ENCODE results near the gene VHLL. TPM values are rescaled to one million over a fixed set of nuclear protein-coding genes. Genes with fewer than 3 reads are reported as not detected.

Gene VHLL
- total and polyA plus RNA-seq, 7 experiments from 2014 or later: not detected

DNA sequence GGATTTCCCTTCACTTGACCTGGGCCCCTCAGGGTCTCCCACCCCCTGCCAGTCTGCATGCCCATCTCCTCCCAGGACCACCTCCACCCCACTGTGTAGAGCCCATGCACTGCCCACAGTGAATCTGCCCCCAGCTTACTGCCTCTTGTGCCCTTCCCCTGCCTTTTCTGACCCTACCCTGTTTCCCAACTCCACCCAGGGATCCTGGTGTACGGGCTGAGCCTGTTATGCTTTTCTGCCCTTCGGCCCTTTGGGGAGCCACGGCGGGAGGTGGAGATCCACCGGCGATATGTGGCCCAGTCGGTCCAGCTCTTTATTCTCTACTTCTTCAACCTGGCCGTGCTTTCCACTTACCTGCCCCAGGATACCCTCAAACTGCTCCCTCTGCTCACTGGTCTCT lies 13.0 kb downstream of the VHLL start:
- no peak overlapping the region for H3K4me3 ChIP-seq (ENCODE audit: low read length)
- no peak for ATAC-seq
- ChIA-PET CTCF (no interaction called here), POLR2A (no interaction called here)
- H3K4me1 ChIP-seq (ENCODE audit: control insufficient read depth in 2 of 2, insufficient read depth in 2 of 2, low read length in 2 of 2): peaks cover 15 to 17% of the 10 kb centered on the region in 2 donors
- H3K36me3 ChIP-seq (ENCODE audit: control insufficient read depth in 2 of 3, insufficient read depth in 3 of 3, low read length in 3 of 3): peaks cover 0 to 11% (median 0%) of the 10 kb centered on the region in 3 experiments
- peaks cover 15 to 39% (median 30%) of the 10 kb centered on the region in 7 donors for H3K4me1 Mint-ChIP-seq
- peak overlapping the region in 1 of 10 donors; percentile 38 for H3K4me3 Mint-ChIP-seq
- peaks cover 0 to 15% (median 2%) of the 10 kb centered on the region in 5 donors for H3K36me3 Mint-ChIP-seq
- H3K27ac Mint-ChIP-seq: no peak overlapping the region
- no peak for DNase-seq
- H3K27me3 ChIP-seq (ENCODE audit: control insufficient read depth in 2 of 2, insufficient read depth in 2 of 2, low read length in 2 of 2): no peaks in the 10 kb centered on the region
- no peak overlapping the region for H3K27ac ChIP-seq (ENCODE audit: low read depth, low read length)
- peaks cover 0 to 3% (median 0%) of the 10 kb centered on the region in 5 donors for H3K27me3 Mint-ChIP-seq
- intact Hi-C loops (cut with micrococcal nuclease): no loop called here
- no peaks in the 10 kb centered on the region for H3K9me3 Mint-ChIP-seq
- H3K9me3 ChIP-seq (ENCODE audit: control insufficient read depth in 2 of 3, low read length in 3 of 3): no peaks in the 10 kb centered on the region

DNA sequence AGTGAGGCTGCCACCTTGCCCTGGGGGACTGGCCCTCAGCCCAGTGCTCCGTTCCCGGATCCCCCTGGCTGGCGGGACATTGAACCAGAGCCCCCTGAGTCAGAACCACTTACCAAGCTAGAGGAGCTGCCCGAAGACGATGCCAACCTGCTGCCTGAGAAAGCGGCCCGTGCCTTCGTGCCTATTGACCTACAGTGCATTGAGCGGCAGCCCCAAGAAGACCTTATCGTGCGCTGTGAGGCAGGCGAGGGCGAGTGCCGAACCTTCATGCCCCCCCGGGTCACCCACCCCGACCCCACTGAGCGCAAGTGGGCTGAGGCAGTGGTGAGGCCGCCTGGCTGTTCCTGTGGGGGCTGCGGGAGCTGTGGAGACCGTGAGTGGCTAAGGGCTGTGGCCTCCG lies 13.7 kb downstream of the VHLL start:
- POLR2A ChIA-PET: interaction anchor here (0.6 kb wide), 1 partner anchor 12 kb away, joined by 3 read pairs; no protein-coding TSS in a partner anchor
- intact Hi-C loops (cut with micrococcal nuclease): no loop called here
- peaks cover 15 to 22% of the 10 kb centered on the region in 2 donors for H3K4me1 ChIP-seq (ENCODE audit: control insufficient read depth in 2 of 2, insufficient read depth in 2 of 2, low read length in 2 of 2)
- no peak overlapping the region for H3K27ac ChIP-seq (ENCODE audit: low read depth, low read length)
- no peaks in the 10 kb centered on the region for H3K9me3 Mint-ChIP-seq
- CTCF ChIA-PET: no interaction called here
- H3K4me3 ChIP-seq (ENCODE audit: low read length): no peak overlapping the region
- DNase-seq (no peak), ATAC-seq (no peak)
- H3K36me3 ChIP-seq (ENCODE audit: control insufficient read depth in 2 of 3, insufficient read depth in 3 of 3, low read length in 3 of 3): peaks cover 0 to 11% (median 0%) of the 10 kb centered on the region in 3 experiments
- peaks cover 0 to 15% (median 2%) of the 10 kb centered on the region in 5 donors for H3K36me3 Mint-ChIP-seq
- H3K27ac Mint-ChIP-seq: peak overlapping the region in 1 of 9 donors; percentile 42
- H3K9me3 ChIP-seq (ENCODE audit: control insufficient read depth in 2 of 3, low read length in 3 of 3): no peaks in the 10 kb centered on the region
- no peak overlapping the region for H3K4me3 Mint-ChIP-seq
- peaks cover 0 to 3% (median 0%) of the 10 kb centered on the region in 5 donors for H3K27me3 Mint-ChIP-seq
- H3K27me3 ChIP-seq (ENCODE audit: control insufficient read depth in 2 of 2, insufficient read depth in 2 of 2, low read length in 2 of 2): no peaks in the 10 kb centered on the region
- H3K4me1 Mint-ChIP-seq: peaks cover 22 to 45% (median 32%) of the 10 kb centered on the region in 7 donors

DNA sequence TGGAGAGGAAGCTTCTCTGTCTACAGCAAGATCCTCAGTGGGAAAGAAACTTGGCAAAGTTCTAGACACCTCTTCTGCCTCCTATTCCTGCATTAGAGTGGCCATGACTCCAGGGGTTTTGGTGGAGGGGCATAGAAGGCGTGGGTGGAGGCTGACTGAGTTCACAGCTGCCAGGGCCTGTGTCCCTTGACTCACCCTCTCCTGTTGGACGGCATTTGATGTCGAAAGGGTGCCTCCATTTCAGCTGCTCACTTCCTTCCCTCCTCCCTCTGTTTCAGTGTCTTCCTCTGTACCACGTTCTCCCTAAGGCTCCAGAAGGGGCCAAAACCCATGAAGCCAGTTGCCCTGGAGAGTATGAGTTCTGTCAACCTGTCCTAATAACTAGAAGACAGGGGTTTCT lies 14.3 kb downstream of the VHLL start:
- H3K9me3 Mint-ChIP-seq: no peaks in the 10 kb centered on the region
- no peaks in the 10 kb centered on the region for H3K27me3 ChIP-seq (ENCODE audit: control insufficient read depth in 2 of 2, insufficient read depth in 2 of 2, low read length in 2 of 2)
- no peak overlapping the region for H3K27ac Mint-ChIP-seq
- H3K9me3 ChIP-seq (ENCODE audit: control insufficient read depth in 2 of 3, low read length in 3 of 3): no peaks in the 10 kb centered on the region
- peaks cover 0 to 11% (median 4%) of the 10 kb centered on the region in 3 experiments for H3K36me3 ChIP-seq (ENCODE audit: control insufficient read depth in 2 of 3, insufficient read depth in 3 of 3, low read length in 3 of 3)
- intact Hi-C loops (cut with micrococcal nuclease): no loop called here
- H3K4me1 Mint-ChIP-seq: peaks cover 28 to 50% (median 35%) of the 10 kb centered on the region in 7 donors
- H3K27ac ChIP-seq (ENCODE audit: low read depth, low read length): no peak overlapping the region
- ATAC-seq (no peak), DNase-seq (no peak)
- peaks cover 15 to 22% of the 10 kb centered on the region in 2 donors for H3K4me1 ChIP-seq (ENCODE audit: control insufficient read depth in 2 of 2, insufficient read depth in 2 of 2, low read length in 2 of 2)
- peak overlapping the region in 5 of 10 donors; percentile 5 to 63 (median 32) for H3K4me3 Mint-ChIP-seq
- peaks cover 0 to 13% (median 2%) of the 10 kb centered on the region in 5 donors for H3K36me3 Mint-ChIP-seq
- no peak overlapping the region for H3K4me3 ChIP-seq (ENCODE audit: low read length)
- ChIA-PET POLR2A (interaction anchor here (0.6 to 3.4 kb wide), 2 partner anchors 10 to 13 kb away, joined by 3 to 26 read pairs; partner anchors contain the start of gene GLMP), CTCF (interaction anchor here (1.6 kb wide), 1 partner anchor 11 kb away, joined by 3 read pairs; the partner anchor contains the start of gene GLMP)
- peaks cover 0 to 3% (median 0%) of the 10 kb centered on the region in 5 donors for H3K27me3 Mint-ChIP-seq

DNA sequence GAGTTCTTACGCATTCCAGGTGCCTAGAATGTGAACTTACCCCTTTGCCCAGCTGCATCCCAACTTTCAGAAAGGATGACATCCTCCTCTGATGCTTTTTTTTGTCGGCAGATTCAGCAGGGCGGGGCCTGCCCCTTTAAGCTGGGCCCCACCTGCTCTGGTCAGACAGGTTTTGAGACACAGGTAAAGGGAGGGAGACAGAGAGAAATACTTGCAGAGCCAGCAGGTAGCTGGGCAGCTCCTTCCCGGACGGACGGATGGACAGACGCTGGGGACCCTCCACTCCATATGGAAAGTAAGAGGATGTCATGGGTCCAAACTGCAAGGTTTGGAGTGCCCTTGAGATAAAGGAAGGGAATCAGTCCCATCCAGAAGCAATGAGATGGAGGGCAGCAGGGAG lies 15.0 kb downstream of the VHLL start, which contains the start of gene TMEM79:
Gene TMEM79, plus strand, starts transcription at position 214 of the 400 bp plus-strand sequence. CDS start 902 bp downstream, outside the sequence.
- H3K27ac Mint-ChIP-seq: peak within 1 kb of the TSS; percentile 89 to 98 (median 95)

DNA sequence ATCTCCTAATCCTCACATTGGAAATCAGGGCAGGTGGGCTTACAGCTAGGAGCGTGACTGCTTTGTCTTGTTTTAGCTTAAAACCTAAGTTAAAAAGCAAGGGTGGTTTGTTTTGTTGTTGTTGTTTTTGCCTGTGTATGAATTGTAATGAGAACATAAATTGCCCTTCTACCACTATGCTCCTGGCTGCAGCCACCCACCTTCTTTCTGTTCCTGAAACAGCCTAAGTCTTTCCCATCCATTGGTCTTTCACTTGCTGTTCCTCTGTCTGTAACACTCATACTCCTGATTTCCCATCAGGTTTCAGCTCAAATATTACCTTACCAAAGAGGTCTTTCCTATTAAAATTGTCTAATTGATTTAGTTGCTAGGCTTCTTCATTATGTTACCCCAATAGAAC lies 15.6 kb downstream of the VHLL start:
- ChIA-PET CTCF (interaction anchor here (0.6 to 1.6 kb wide), 4 partner anchors 12 to 102 kb away, joined by 3 to 5 read pairs (median 3); partner anchors contain the start of gene GLMP), POLR2A (interaction anchor here (0.6 to 3.8 kb wide), 10 partner anchors 8 to 218 kb away, joined by 3 to 28 read pairs (median 4); partner anchors contain the start of genes GLMP, MEF2D, PMF1 and SLC25A44)
- Histone ChIP-seq H3K4me3 (ENCODE audit: low read length) (peak overlapping the region; percentile 93), H3K9me3 (ENCODE audit: control insufficient read depth in 2 of 3, low read length in 3 of 3) (no peaks in the 10 kb centered on the region), H3K27me3 (ENCODE audit: control insufficient read depth in 2 of 2, insufficient read depth in 2 of 2, low read length in 2 of 2) (no peaks in the 10 kb centered on the region), H3K4me1 (ENCODE audit: control insufficient read depth in 2 of 2, insufficient read depth in 2 of 2, low read length in 2 of 2) (peaks cover 15 to 22% of the 10 kb centered on the region in 2 donors), H3K36me3 (ENCODE audit: control insufficient read depth in 2 of 3, insufficient read depth in 3 of 3, low read length in 3 of 3) (peaks cover 2 to 11% (median 5%) of the 10 kb centered on the region in 3 experiments), H3K27ac (ENCODE audit: low read depth, low read length) (peak overlapping the region; percentile 89)
- H3K27ac Mint-ChIP-seq: peak overlapping the region; percentile 27 to 96 (median 92)
- DNase-seq: no peak
- H3K4me3 Mint-ChIP-seq: peak overlapping the region; percentile 85 to 99 (median 94)
- H3K9me3 Mint-ChIP-seq: no peaks in the 10 kb centered on the region
- peaks cover 29 to 51% (median 35%) of the 10 kb centered on the region in 7 donors for H3K4me1 Mint-ChIP-seq
- intact Hi-C loops (cut with micrococcal nuclease): loop anchor here (1.0 to 2.0 kb wide), 4 partner anchors 53 to 483 kb away; partner anchors contain the start of genes KHDC4 (in 1 of the 2) and PRCC (in 1 of the 2)
- peaks cover 0 to 3% (median 0%) of the 10 kb centered on the region in 5 donors for H3K27me3 Mint-ChIP-seq
- no peak for ATAC-seq
- peaks cover 0 to 9% (median 2%) of the 10 kb centered on the region in 5 donors for H3K36me3 Mint-ChIP-seq

More for the DNA sequence above, 15.0 kb downstream of the VHLL start, which contains the start of gene TMEM79:
- CTCF ChIA-PET: interaction anchor here (1.6 kb wide), 1 partner anchor 11 kb away, joined by 3 read pairs; the partner anchor contains the start of gene GLMP
- no peaks in the 10 kb centered on the region for H3K27me3 ChIP-seq (ENCODE audit: control insufficient read depth in 2 of 2, insufficient read depth in 2 of 2, low read length in 2 of 2)
- intact Hi-C loops (cut with micrococcal nuclease): no loop called here
- H3K36me3 ChIP-seq (ENCODE audit: control insufficient read depth in 2 of 3, insufficient read depth in 3 of 3, low read length in 3 of 3): peaks cover 0 to 8% (median 5%) of the 10 kb centered on the region in 3 experiments
- peaks cover 15 to 22% of the 10 kb centered on the region in 2 donors for H3K4me1 ChIP-seq (ENCODE audit: control insufficient read depth in 2 of 2, insufficient read depth in 2 of 2, low read length in 2 of 2)
- peak within 1 kb of the TSS; percentile 89 for H3K27ac ChIP-seq (ENCODE audit: low read depth, low read length)
- peaks cover 0 to 10% (median 0%) of the 10 kb centered on the region in 5 donors for H3K36me3 Mint-ChIP-seq
- POLR2A ChIA-PET: interaction anchor here (1.6 to 3.4 kb wide), 4 partner anchors 8 to 217 kb away, joined by 3 to 26 read pairs (median 6); partner anchors contain the start of genes GLMP, MEF2D and SLC25A44
- H3K4me3 Mint-ChIP-seq: peak within 1 kb of the TSS; percentile 85 to 99 (median 94)
- H3K27me3 Mint-ChIP-seq: peaks cover 0 to 3% (median 0%) of the 10 kb centered on the region in 5 donors
- ATAC-seq: no peak
- peak within 1 kb of the TSS; percentile 93 for H3K4me3 ChIP-seq (ENCODE audit: low read length)
- H3K9me3 Mint-ChIP-seq: no peaks in the 10 kb centered on the region
- peaks cover 29 to 51% (median 35%) of the 10 kb centered on the region in 7 donors for H3K4me1 Mint-ChIP-seq
- no peak for DNase-seq
- no peaks in the 10 kb centered on the region for H3K9me3 ChIP-seq (ENCODE audit: control insufficient read depth in 2 of 3, low read length in 3 of 3)

DNA sequence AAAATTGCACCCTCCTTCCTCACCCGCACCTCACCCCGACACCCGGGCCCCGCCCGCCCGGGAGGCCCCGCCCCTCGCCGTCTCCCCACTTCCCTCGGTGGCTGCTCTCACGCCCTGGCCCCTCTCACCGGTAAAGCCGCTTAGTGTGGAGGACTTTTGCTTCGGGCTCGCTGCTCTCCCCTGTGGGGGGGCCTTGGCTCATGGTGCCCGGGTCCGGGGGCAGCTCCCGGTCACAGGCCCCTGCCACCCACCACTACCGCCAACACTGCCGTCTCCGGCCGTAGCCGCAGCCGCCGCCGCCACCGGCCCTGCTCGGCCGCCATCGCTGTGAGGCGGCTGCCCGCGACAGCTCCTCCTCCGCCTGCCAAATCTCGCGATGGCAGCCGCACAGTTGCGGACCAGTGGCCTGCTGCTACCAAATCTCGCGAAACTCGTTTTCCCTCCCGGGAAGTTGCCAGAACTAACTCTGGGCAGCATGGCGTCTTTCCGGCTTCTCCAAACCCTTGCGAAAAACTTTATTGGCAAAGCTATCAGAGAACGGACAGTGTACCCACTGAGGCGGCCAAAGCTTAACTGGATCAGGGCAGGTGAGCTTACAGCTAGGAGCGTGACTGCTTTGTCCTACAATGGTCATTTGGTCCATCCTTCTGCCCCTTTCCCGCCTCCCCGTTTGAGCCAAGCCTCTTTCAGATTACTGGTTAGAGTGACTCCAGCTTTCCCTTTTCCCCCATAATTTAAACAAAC lies 16.5 kb downstream of the VHLL start, which contains the start of gene SMG5:
Gene SMG5, minus strand, starts transcription at position 347 of the 744 bp plus-strand sequence. Its CDS starts 145 bp downstream, at position 202.
- Histone ChIP-seq H3K27me3 (ENCODE audit: control insufficient read depth in 2 of 2, insufficient read depth in 2 of 2, low read length in 2 of 2) (no peaks in the 10 kb centered on the region), H3K9me3 (ENCODE audit: control insufficient read depth in 2 of 3, low read length in 3 of 3) (no peaks in the 10 kb centered on the region), H3K4me1 (ENCODE audit: control insufficient read depth in 2 of 2, insufficient read depth in 2 of 2, low read length in 2 of 2) (peaks cover 15 to 22% of the 10 kb centered on the region in 2 donors), H3K36me3 (ENCODE audit: control insufficient read depth in 2 of 3, insufficient read depth in 3 of 3, low read length in 3 of 3) (peaks cover 5 to 19% (median 11%) of the 10 kb centered on the region in 3 experiments), H3K4me3 (ENCODE audit: low read length) (peak within 1 kb of the TSS; percentile 93), H3K27ac (ENCODE audit: low read depth, low read length) (peak within 1 kb of the TSS; percentile 89)
- Mint-ChIP-seq H3K4me3 (peak within 1 kb of the TSS; percentile 85 to 99 (median 94)), H3K9me3 (no peaks in the 10 kb centered on the region), H3K27me3 (peaks cover 0 to 3% (median 0%) of the 10 kb centered on the region in 5 donors), H3K4me1 (peaks cover 29 to 51% (median 39%) of the 10 kb centered on the region in 7 donors), H3K36me3 (peaks cover 0 to 18% (median 8%) of the 10 kb centered on the region in 5 donors), H3K27ac (peak within 1 kb of the TSS; percentile 89 to 98 (median 95))
- ChIA-PET CTCF (interaction anchor here (0.6 to 1.4 kb wide), 3 partner anchors 37 to 103 kb away, joined by 3 to 5 read pairs (median 3); partner anchors contain the start of genes CCT3 and TSACC), POLR2A (interaction anchor here (0.6 to 3.8 kb wide), 19 partner anchors 9 to 600 kb away, joined by 3 to 28 read pairs (median 3); partner anchors contain the start of genes CCT3, GLMP, MEF2D and PMF1)
- DNase-seq (peak; percentile 89 to 98 (median 96)), ATAC-seq (peak; percentile 95)
- intact Hi-C loops (cut with micrococcal nuclease): loop anchor here (1.0 to 2.0 kb wide), 12 partner anchors 13 to 485 kb away; partner anchors contain the start of genes GLMP (in 2 of the 2), KHDC4 (in 2 of the 2), LAMTOR2 (in 2 of the 2) and PRCC (in 2 of the 2)
